ENCODE data around the gene RFNG. TPM values are rescaled to one million over a fixed set of nuclear protein-coding genes. Genes with fewer than 3 reads are reported as not detected.

Gene RFNG
- total RNA-seq, 4 donors from 2014 or later: 22.5 to 66.9 (median 49.0) TPM

GRCh38 chr17:82082456-82082855, 30.8 kb upstream of the RFNG start:
- no peak for TF ChIP-seq CTCF (IDR thresholded peaks at IDR 0.05; ENCODE audit: low read depth)

- TF ChIP-seq CTCF (IDR thresholded peaks at IDR 0.05; ENCODE audit: low read depth): no peak
Observed at GRCh38 chr17:82081966-82082365, 30.4 kb upstream of the RFNG start.

- TF ChIP-seq CTCF (IDR thresholded peaks at IDR 0.05; ENCODE audit: low read depth): no peak
Observed at GRCh38 chr17:82081546-82081945, 29.9 kb upstream of the RFNG start.

- TF ChIP-seq CTCF (IDR thresholded peaks at IDR 0.05; ENCODE audit: low read depth): no peak
Observed at GRCh38 chr17:82080789-82081464, 29.3 kb upstream of the RFNG start.

- no peak for TF ChIP-seq CTCF (IDR thresholded peaks at IDR 0.05; ENCODE audit: low read depth)
Observed at GRCh38 chr17:82080048-82080788, 28.6 kb upstream of the RFNG start.

GRCh38 chr17:82079001-82079677, 27.5 kb upstream of the RFNG start:
- no peak for TF ChIP-seq CTCF (IDR thresholded peaks at IDR 0.05; ENCODE audit: low read depth)

GRCh38 chr17:82078433-82078832, 26.8 kb upstream of the RFNG start:
- no peak for TF ChIP-seq CTCF (IDR thresholded peaks at IDR 0.05; ENCODE audit: low read depth)
